Small intestine (tissue), 7 donors: ENCODE measurements around the gene MRPL27. TPM values are rescaled to one million over a fixed set of nuclear protein-coding genes. Genes with fewer than 3 reads are reported as not detected.

Experiments used
- DNase-seq, 2 donors: peaks; one replicate each; pipeline versions ENCODE4 v3.0.0 to v3.0.0-alpha.2; 2013
- FAIRE-seq: peaks from 2 replicates; lab custom pipeline; 2012; peaks lifted over from hg19 to GRCh38; lab: Jason Lieb, UNC
- H3K27ac ChIP-seq, 3 donors: one replicate each; pipeline ENCODE4 v1.5.1; 2013; ENCODE audit warnings: low read length in 2 of 3, mild to moderate bottlenecking in 2 of 3, control low read depth in 1 of 3, inconsistent platforms in 1 of 3, low read depth in 1 of 3, moderate library complexity in 1 of 3
- H3K27me3 ChIP-seq, 3 donors: one replicate each; pipeline ENCODE4 v1.6.1; 2013; ENCODE audit warnings: low read length in 3 of 3, inconsistent platforms in 1 of 3; ENCODE audit not compliant: control insufficient read depth in 3 of 3, insufficient read depth in 3 of 3
- H3K36me3 ChIP-seq, 3 donors: one replicate each; pipeline ENCODE4 v1.6.1; 2013; ENCODE audit warnings: low read length in 3 of 3, inconsistent platforms in 1 of 3, low read depth in 1 of 3, mild to moderate bottlenecking in 1 of 3, moderate library complexity in 1 of 3; ENCODE audit not compliant: control insufficient read depth in 3 of 3, insufficient read depth in 2 of 3
- H3K4me1 ChIP-seq, 3 donors: one replicate each; pipeline ENCODE4 v1.6.1; 2013; ENCODE audit warnings: low read length in 2 of 3, inconsistent platforms in 1 of 3, low read depth in 1 of 3, mild to moderate bottlenecking in 1 of 3, moderate library complexity in 1 of 3; ENCODE audit not compliant: control insufficient read depth in 3 of 3, insufficient read depth in 2 of 3
- H3K4me3 ChIP-seq, 3 donors: one replicate each; pipeline ENCODE4 v1.5.1; 2013; ENCODE audit warnings: low read length in 3 of 3, control low read depth in 1 of 3, inconsistent platforms in 1 of 3, low read depth in 1 of 3, mild to moderate bottlenecking in 1 of 3, moderate library complexity in 1 of 3
- H3K9me3 ChIP-seq, 2 donors: one replicate each; pipeline ENCODE4 v1.6.1; 2013; ENCODE audit warnings: low read depth in 1 of 2, low read length in 1 of 2; ENCODE audit not compliant: control insufficient read depth in 2 of 2, insufficient read depth in 1 of 2
- WGBS, 3 donors: extraction: QIAGEN DNeasy Blood & Tissue Kit; methylation state at CpG; one replicate each; pipeline ENCODE4 v1.1.7; 2013; 5-methylcytosine and 5-hydroxymethylcytosine counted together
- polyA plus RNA-seq, 4 donors: library from polyadenylated mRNA; stranded (reverse) in 3 of 4; unstranded in 1 of 4; fragments of 200-250 nt in 3 of 4; fragments of 120-200 nt in 1 of 4; gene quantifications; one replicate each; pipeline versions ENCODE4 v1.2.1 to v1.2.3, GENCODE V29; 2013
- donor health status: healthy with polysubstance abuse.
- donor health status: control.
- donor health status: control.
- donor health status: Bipolar disorder and iron deficiency.
- donor health status: healthy.

MRPL27 gene
- polyA plus RNA-seq, 4 donors: 70.9 to 247 (median 163) TPM

- Histone ChIP-seq H3K4me1 (no peaks in the 10 kb centered on the region), H3K27me3 (no peaks in the 10 kb centered on the region), H3K27ac (no peak overlapping the region), H3K4me3 (no peak overlapping the region), H3K36me3 (peaks cover 16 to 64% (median 21%) of the 10 kb centered on the region in 3 donors), H3K9me3 (no peaks in the 10 kb centered on the region)
- 50 to 57% (median 57%) methylated on average over 3 of the region's 3 CpGs for WGBS, 3 donors
- FAIRE-seq: no peak
- DNase-seq: no peak
Observed at GRCh38 chr17:50381920-50382319, 8.9 kb upstream of the MRPL27 start.

GRCh38 chr17:50381260-50381815 is 8.4 kb upstream of the MRPL27 start:
- H3K36me3 ChIP-seq: peaks cover 11 to 58% (median 19%) of the 10 kb centered on the region in 3 donors
- no peak for DNase-seq
- no peaks in the 10 kb centered on the region for H3K27me3 ChIP-seq
- WGBS, 3 donors: 87 to 95% (median 95%) methylated on average over 7 of the region's 7 CpGs
- no peak for FAIRE-seq
- H3K4me1 ChIP-seq: no peaks in the 10 kb centered on the region
- H3K4me3 ChIP-seq: no peak overlapping the region
- H3K9me3 ChIP-seq: no peaks in the 10 kb centered on the region
- no peak overlapping the region for H3K27ac ChIP-seq

- Histone ChIP-seq H3K27ac (no peak overlapping the region), H3K36me3 (peaks cover 9 to 58% (median 18%) of the 10 kb centered on the region in 3 donors), H3K4me3 (no peak overlapping the region), H3K4me1 (no peaks in the 10 kb centered on the region), H3K9me3 (no peaks in the 10 kb centered on the region), H3K27me3 (no peaks in the 10 kb centered on the region)
- WGBS, 3 donors: 88 to 93% (median 90%) methylated on average over 13 of the region's 13 CpGs
- no peak for FAIRE-seq
- no peak for DNase-seq
Observed at GRCh38 chr17:50380369-50381259, 7.6 kb upstream of the MRPL27 start.

GRCh38 chr17:50379351-50380132 is 6.6 kb upstream of the MRPL27 start:
- DNase-seq (no peak), FAIRE-seq (no peak)
- no peaks in the 10 kb centered on the region for H3K4me1 ChIP-seq
- peaks cover 4 to 49% (median 9%) of the 10 kb centered on the region in 3 donors for H3K36me3 ChIP-seq
- no peaks in the 10 kb centered on the region for H3K9me3 ChIP-seq
- H3K27ac ChIP-seq: no peak overlapping the region
- no peak overlapping the region for H3K4me3 ChIP-seq
- 89 to 97% (median 95%) methylated on average over 6 of the region's 6 CpGs for WGBS, 3 donors
- H3K27me3 ChIP-seq: no peaks in the 10 kb centered on the region

GRCh38 chr17:50375858-50376538 is 3.0 kb upstream of the MRPL27 start:
- peaks cover 0 to 28% (median 0%) of the 10 kb centered on the region in 3 donors for H3K36me3 ChIP-seq
- H3K27me3 ChIP-seq: no peaks in the 10 kb centered on the region
- DNase-seq (peak in 1 of 2 donors; percentile 33), FAIRE-seq (no peak)
- no peak overlapping the region for H3K4me3 ChIP-seq
- H3K27ac ChIP-seq: no peak overlapping the region
- H3K9me3 ChIP-seq: no peaks in the 10 kb centered on the region
- peaks cover 3 to 13% (median 7%) of the 10 kb centered on the region in 3 donors for H3K4me1 ChIP-seq
- WGBS, 3 donors: 59 to 72% (median 70%) methylated on average over 5 of the region's 5 CpGs

GRCh38 chr17:50373705-50374104 is 721 bp upstream of the MRPL27 start:
- Histone ChIP-seq H3K36me3 (peaks cover 8 to 23% (median 8%) of the 10 kb centered on the region in 3 donors), H3K27ac (no peak overlapping the region)
- FAIRE-seq: no peak

GRCh38 chr17:50372222-50372757 is 694 bp downstream of the MRPL27 start:
- H3K4me1 ChIP-seq: peaks cover 3 to 13% (median 7%) of the 10 kb centered on the region in 3 donors
- peak overlapping the region; percentile 74 to 87 (median 78) for H3K4me3 ChIP-seq
- DNase-seq: no peak
- no peak for FAIRE-seq
- H3K9me3 ChIP-seq: no peaks in the 10 kb centered on the region
- WGBS, 3 donors: 7 to 18% (median 8%) methylated on average over 14 of the region's 14 CpGs
- H3K27me3 ChIP-seq: no peaks in the 10 kb centered on the region
- H3K27ac ChIP-seq: peak overlapping the region; percentile 37 to 100 (median 91)
- peaks cover 8 to 32% (median 8%) of the 10 kb centered on the region in 3 donors for H3K36me3 ChIP-seq

More at GRCh38 chr17:50373705-50374104, 721 bp upstream of the MRPL27 start:
- no peaks in the 10 kb centered on the region for H3K27me3 ChIP-seq
- no peak for DNase-seq
- H3K4me3 ChIP-seq: peak overlapping the region in 1 of 3 donors; percentile 87
- peaks cover 3 to 13% (median 7%) of the 10 kb centered on the region in 3 donors for H3K4me1 ChIP-seq
- 86 to 87% (median 86%) methylated on average over 2 of the region's 2 CpGs for WGBS, 3 donors
- H3K9me3 ChIP-seq: no peaks in the 10 kb centered on the region
